ENCODE measurements around the gene CDIPT.
"Not testable (repeated sequence)": the region's sequence is repeated elsewhere in the genome, so short reads cannot be mapped to it uniquely, and the experiment has no call there.

Gene CDIPT

GRCh38 chr16:29860218-29860617 lies 2.8 kb downstream of the CDIPT start:
- no peak for DNase-seq (ENCODE audit: low read depth in 1 of 2, low spot score in 1 of 2)

- no peak for DNase-seq (ENCODE audit: low read depth in 1 of 2, low spot score in 1 of 2)
Observed at GRCh38 chr16:29858974-29859373, 4.1 kb downstream of the CDIPT start.

DNA sequence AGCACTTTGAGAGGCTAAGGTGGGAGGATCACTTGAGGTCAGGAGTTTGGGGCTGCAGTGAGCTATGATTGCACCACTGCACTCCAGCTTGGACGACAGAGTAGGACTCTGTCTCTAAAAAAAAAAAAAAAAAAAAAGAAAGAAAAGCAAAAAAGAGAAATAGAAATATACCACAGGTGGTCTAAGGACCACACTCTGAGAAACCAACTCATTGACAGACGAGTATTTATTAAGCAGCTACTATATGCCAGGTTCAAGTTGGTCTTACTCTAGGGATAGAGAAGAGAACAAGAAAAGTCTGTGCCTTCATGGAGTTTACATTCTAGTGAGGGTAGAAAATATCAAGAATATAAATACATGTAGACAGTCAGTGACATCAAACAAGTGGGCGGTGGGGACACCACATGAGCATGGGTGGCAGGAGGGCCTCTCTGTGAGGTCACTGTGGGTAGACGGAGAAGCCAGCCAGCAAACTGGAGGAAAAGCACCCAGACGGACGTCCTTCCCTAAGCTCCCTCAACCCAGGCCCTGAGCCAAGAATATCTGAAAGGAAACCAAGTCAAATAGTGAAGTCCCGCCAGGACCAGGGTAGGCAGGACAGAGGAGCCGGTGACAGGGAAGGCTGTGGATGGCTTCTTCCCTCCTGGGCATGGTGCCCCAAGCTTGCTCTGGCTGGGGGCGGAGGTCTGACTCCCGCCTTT lies 4.7 kb downstream of the CDIPT start:
- DNase-seq (ENCODE audit: low read depth in 1 of 2, low spot score in 1 of 2), result no peak

DNA sequence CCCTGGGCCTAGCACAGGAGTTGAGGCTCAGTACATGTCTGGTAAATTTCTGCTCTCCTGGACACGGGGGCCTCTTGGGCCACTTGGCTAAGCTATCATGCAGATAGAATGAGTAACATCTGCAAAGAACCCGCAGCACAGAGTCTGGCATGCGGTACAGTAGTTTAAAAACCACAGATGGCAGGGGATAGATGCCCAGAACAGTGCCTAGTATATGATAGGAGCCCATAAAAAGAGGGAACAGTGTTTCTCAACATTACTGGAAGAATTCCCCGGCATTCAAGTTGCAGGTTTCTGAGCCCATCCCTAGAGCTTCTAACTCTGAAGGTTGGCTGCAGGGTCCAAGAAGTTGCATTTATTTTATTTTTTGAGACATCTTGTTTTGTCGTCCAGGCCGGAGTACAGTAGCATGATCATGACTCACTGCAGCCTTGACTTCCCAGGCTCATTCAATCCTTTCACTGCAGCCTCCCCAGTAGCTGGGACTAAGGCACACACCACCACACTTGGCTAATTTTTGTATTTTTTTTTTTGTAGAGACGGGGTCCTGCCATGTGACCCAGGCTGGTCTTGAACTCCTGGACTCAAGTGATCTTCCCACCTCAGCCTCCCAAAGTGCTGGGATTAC lies 5.8 kb downstream of the CDIPT start:
- DNase-seq (ENCODE audit: low read depth in 1 of 2, low spot score in 1 of 2), result no peak

GRCh38 chr16:29854520-29855100 lies 8.4 kb downstream of the CDIPT start:
- DNase-seq (ENCODE audit: low read depth in 1 of 2, low spot score in 1 of 2), result no peak

DNA sequence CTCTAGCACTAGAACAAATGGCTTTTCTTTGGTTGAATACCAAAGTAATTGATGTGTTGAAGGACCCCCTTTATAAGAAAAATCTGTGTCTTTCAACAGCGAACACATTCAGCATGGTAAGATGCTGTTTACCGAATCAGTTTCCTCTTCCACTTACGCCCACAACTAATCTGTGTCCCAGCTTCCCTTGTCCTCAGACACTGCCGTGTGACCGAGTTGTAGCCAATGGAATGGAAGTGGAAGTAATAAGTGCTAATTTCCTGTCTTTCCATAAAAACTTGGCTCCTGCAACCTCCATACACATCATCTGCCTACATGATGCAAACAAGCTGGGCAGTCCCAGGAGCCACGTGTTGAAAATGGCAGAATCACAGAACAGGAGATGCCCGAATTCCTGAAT lies 10.4 kb downstream of the CDIPT start:
- DNase-seq (ENCODE audit: low read depth in 1 of 2, low spot score in 1 of 2), result no peak

- no peak for DNase-seq (ENCODE audit: low read depth in 1 of 2, low spot score in 1 of 2)
Observed at GRCh38 chr16:29850998-29851397, 12.0 kb downstream of the CDIPT start.

DNA sequence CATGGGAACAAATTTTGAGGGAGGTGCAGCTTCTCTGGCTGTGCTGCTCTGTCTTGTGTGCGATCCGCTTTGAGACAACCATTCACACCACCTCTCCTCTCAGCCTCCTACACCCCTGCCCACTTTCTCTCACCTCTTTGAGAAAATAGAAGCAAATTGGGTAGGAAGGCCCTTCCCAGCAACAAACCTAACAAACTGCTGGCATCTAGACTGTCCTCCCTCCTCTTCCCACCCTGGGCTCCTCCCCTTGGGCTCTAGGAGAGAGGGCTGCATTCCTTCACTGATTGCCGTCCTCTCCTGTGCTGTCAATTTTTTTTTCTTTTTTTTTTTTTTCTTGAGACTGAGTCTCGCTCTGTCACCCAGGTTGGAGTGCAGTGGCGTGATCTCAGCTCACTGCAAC lies 13.5 kb downstream of the CDIPT start:
- no peak for DNase-seq (ENCODE audit: low read depth in 1 of 2, low spot score in 1 of 2)

DNA sequence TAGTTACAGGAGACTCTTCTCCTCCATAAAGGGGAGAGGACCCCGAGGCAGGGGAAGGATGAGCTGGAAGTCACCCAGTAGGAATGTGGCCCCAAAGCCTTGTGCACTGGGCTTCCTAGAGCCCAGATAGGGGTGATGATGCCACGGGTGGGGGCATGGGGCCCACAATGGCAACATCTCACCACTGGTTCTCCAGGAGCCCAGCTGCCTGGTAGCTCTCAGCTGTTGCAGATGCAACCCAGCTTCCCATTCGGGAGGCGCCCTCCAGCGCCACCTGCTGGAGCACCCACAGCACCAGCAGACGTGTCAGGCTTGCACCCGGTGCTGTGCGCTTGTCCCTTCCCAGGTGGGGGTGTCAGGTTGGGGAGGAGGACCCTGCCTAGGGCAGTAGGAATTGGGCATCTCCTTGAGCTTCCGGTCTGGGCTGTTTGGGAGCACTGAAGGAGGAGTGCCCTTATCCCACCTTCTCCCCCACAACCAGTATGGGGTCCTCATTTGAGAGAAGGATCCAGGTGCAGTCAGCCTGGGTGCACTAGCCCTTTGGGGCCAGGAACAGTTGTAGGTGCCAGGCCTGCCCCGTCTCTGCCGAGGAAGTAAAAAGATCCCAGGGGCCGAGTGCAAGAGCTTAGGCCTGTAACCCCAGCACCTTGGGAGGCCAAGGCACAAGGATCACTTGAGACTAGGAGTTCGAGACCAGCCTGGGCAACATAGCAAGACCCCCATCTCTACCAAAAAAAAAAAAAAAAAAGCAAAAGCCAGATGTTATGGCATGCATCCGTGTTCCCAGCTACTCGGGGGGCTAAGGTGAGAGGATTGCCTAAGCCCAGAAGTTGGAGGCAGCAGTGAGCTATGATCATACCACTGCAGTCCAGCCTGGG lies 14.4 kb downstream of the CDIPT start:
- peak; percentile 59 to 79 for DNase-seq (ENCODE audit: low read depth in 1 of 2, low spot score in 1 of 2)

DNA sequence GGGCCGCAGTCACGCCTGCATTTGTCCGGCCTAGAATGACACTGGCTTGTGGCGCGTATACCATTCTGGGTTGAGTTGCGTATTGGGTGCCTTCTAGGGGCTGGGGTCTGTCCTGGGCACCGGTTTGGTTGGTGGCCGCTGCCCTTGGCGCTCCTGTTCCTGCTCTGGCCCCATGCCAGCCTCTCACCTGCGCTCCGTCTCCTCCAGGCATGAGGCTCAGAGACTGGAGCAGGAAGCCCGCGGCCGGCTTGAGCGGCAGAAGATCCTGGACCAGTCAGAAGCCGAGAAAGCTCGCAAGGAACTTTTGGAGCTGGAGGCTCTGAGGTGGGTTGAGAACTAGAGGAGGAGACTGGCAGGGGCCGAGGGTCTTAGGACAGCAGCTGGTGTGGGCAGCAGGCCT lies 17.4 kb downstream of the CDIPT start:
- DNase-seq (ENCODE audit: low read depth in 1 of 2, low spot score in 1 of 2), result no peak

GRCh38 chr16:29844575-29845331 lies 18.3 kb downstream of the CDIPT start:
- DNase-seq (ENCODE audit: low read depth in 1 of 2, low spot score in 1 of 2), result no peak

DNA sequence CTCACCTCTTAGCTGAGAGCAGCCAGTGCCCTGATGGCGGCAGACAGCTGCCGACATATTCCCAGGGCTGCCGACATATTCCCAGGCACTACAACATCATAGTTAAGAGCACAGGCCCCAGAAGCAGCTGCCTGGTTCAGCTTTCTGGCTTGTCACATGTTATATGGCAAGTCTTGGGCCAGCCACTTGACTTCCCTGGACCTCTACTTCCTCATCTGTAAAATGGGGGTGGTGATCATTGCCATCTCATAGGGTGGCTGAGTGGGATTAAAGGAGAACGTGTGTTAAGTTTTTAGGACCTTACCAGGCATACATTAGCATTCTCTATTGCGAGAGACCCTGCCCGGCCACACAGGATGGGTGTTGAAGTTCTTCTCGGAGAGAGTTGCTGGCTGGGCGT lies 19.1 kb downstream of the CDIPT start:
- DNase-seq (ENCODE audit: low read depth in 1 of 2, low spot score in 1 of 2), result no peak

GRCh38 chr16:29842732-29843346 lies 20.2 kb downstream of the CDIPT start:
- DNase-seq (ENCODE audit: low read depth in 1 of 2, low spot score in 1 of 2), result no peak

- no peak for DNase-seq (ENCODE audit: low read depth in 1 of 2, low spot score in 1 of 2)
Observed at GRCh38 chr16:29841631-29842030, 21.4 kb downstream of the CDIPT start.

DNA sequence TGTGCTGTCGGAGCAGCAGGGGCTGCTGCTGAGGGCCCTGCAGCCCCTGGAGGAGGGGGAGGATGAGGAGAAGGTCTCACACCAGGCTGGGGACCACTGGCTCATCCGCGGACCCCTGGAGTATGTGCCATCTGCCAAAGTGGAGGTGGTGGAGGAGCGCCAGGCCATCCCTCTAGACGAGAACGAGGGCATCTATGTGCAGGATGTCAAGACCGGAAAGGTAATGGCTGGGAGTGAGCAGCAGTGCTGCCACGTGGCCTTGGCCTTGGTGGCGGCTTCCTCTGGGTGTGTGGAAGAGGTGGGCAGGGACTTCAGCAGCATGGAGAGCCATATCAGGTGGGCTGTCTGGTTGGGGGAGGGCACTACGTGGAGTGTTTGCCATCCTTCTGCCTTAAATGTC lies 22.8 kb downstream of the CDIPT start:
- no peak for DNase-seq (ENCODE audit: low read depth in 1 of 2, low spot score in 1 of 2)

- DNase-seq (ENCODE audit: low read depth in 1 of 2, low spot score in 1 of 2), result no peak
Observed at GRCh38 chr16:29839822-29840221, 23.2 kb downstream of the CDIPT start.

GRCh38 chr16:29837841-29838240 lies 25.2 kb downstream of the CDIPT start:
- DNase-seq (ENCODE audit: low read depth in 1 of 2, low spot score in 1 of 2), result no peak

- no peak for DNase-seq (ENCODE audit: low read depth in 1 of 2, low spot score in 1 of 2)
Observed at GRCh38 chr16:29836623-29837022, 26.4 kb downstream of the CDIPT start.

DNA sequence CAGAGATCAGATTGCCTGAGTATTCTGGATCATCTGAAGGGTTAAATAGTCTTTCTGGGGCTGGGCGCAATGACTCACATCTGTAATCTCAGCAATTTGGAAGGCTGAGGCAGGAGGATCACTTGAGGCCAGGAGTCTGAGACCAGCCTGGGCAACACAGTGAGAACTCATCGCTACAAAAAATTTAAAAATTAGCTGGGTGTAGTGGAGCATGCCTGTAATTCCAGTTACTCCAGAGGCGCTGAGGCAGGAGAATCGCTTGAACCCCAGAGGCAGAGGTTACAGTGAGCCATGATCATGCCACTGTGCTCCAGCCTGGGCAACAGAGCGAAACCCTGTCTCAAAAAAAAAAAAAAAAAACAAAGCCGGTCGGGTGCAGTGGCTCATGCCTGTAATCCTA lies 27.1 kb downstream of the CDIPT start:
- no peak for DNase-seq (ENCODE audit: low read depth in 1 of 2, low spot score in 1 of 2)

GRCh38 chr16:29834079-29834478 lies 28.9 kb downstream of the CDIPT start:
- no peak for DNase-seq (ENCODE audit: low read depth in 1 of 2, low spot score in 1 of 2)

GRCh38 chr16:29833219-29833618 lies 29.8 kb downstream of the CDIPT start:
- DNase-seq (ENCODE audit: low read depth in 1 of 2, low spot score in 1 of 2), result not testable (repeated sequence)

Measured in stimulated activated CD4-positive, alpha-beta T cell treated with anti-CD3 and anti-CD28 coated beads, Interleukin-15, amount 100 ng/mL, for 1 hour (primary cell).